ACC112 (cell line): ENCODE data around the gene ACTR2.
"Not testable (repeated sequence)": the region's sequence is repeated elsewhere in the genome, so short reads cannot be mapped to it uniquely, and the experiment has no call there.

Experiments used
- H2AFZ ChIP-seq: fragments of 200-600 bp; sonication (generic); one replicate; pipeline ENCODE4 v1.6.0; 2017; ENCODE audit warnings: antibody characterized with exemption, low read length; ENCODE audit not compliant: unreplicated experiment
- H3K27ac ChIP-seq: fragments of 200-600 bp; sonication (generic); 2 replicates; pipeline ENCODE4 v1.5.1; 2014; ENCODE audit warnings: low read depth, mild to moderate bottlenecking, antibody characterized with exemption, low read length, moderate library complexity
- H3K27me3 ChIP-seq: fragments of 200-600 bp; sonication (generic); 2 replicates; pipeline ENCODE4 v1.6.1; 2014; ENCODE audit warnings: mild to moderate bottlenecking, antibody characterized with exemption, low read length, moderate library complexity, mixed read lengths; ENCODE audit not compliant: insufficient read depth
- H3K36me3 ChIP-seq: fragments of 200-600 bp; sonication (generic); 2 replicates; pipeline ENCODE4 v1.6.1; 2016; ENCODE audit warnings: mild to moderate bottlenecking, antibody characterized with exemption, low read length, moderate library complexity, mixed read lengths; ENCODE audit not compliant: insufficient read depth
- H3K4me1 ChIP-seq: fragments of 200-600 bp; sonication (generic); one replicate; pipeline ENCODE4 v1.6.1; 2016; ENCODE audit warnings: low read length, mixed read lengths; ENCODE audit not compliant: insufficient read depth, unreplicated experiment, control insufficient read depth
- H3K4me3 ChIP-seq: fragments of 200-600 bp; sonication (generic); 2 replicates; pipeline ENCODE4 v1.5.1; 2014; ENCODE audit warnings: mild to moderate bottlenecking, low read depth, low read length
- H3K79me2 ChIP-seq: fragments of 200-600 bp; sonication (generic); one replicate; pipeline ENCODE4 v1.6.0; 2016; ENCODE audit warnings: low read length; ENCODE audit not compliant: control insufficient read depth, unreplicated experiment, insufficient read depth

The ACTR2 gene

GRCh38 chr2:65204461-65205210 lies 23.0 kb upstream of the ACTR2 start:
- no peak overlapping the region for H3K4me3 ChIP-seq

DNA sequence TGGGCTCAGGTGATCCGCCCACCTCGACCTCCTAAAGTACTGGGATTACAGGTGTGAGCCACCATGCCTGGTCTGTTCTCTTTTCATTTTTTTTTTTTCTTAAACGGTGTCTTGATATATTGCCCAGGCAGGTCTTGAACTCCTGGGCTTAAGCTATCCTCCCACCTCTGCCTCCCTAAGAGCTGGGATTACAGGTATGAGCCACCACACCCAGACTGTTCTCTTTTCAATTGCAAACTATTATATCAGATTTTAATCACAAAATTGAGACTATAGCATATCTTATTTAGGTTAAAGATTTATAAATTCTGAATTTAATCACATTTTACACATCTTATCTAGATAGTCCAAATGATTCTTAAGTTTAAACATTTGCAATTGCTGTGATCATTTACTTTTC lies 15.5 kb upstream of the ACTR2 start:
- H3K36me3 ChIP-seq, result no peaks in the 10 kb centered on the region
- H3K79me2 ChIP-seq, result no peaks in the 10 kb centered on the region
- no peak overlapping the region for H3K4me3 ChIP-seq
- no peaks in the 10 kb centered on the region for H3K27me3 ChIP-seq
- no peak overlapping the region for H3K27ac ChIP-seq
- H3K4me1 ChIP-seq, result no peaks in the 10 kb centered on the region
- H2AFZ ChIP-seq, result no peak overlapping the region

More at GRCh38 chr2:65204461-65205210, 23.0 kb upstream of the ACTR2 start:
- no peaks in the 10 kb centered on the region for H3K36me3 ChIP-seq
- H2AFZ ChIP-seq, result no peak overlapping the region
- no peak overlapping the region for H3K27ac ChIP-seq
- H3K79me2 ChIP-seq, result no peaks in the 10 kb centered on the region
- H3K27me3 ChIP-seq, result no peaks in the 10 kb centered on the region
- peaks cover 2% of the 10 kb centered on the region for H3K4me1 ChIP-seq

GRCh38 chr2:65212619-65213018 lies 15.0 kb upstream of the ACTR2 start:
- no peaks in the 10 kb centered on the region for H3K27me3 ChIP-seq
- no peaks in the 10 kb centered on the region for H3K4me1 ChIP-seq
- no peak overlapping the region for H2AFZ ChIP-seq
- no peaks in the 10 kb centered on the region for H3K36me3 ChIP-seq
- no peaks in the 10 kb centered on the region for H3K79me2 ChIP-seq
- no peak overlapping the region for H3K27ac ChIP-seq
- H3K4me3 ChIP-seq, result no peak overlapping the region

DNA sequence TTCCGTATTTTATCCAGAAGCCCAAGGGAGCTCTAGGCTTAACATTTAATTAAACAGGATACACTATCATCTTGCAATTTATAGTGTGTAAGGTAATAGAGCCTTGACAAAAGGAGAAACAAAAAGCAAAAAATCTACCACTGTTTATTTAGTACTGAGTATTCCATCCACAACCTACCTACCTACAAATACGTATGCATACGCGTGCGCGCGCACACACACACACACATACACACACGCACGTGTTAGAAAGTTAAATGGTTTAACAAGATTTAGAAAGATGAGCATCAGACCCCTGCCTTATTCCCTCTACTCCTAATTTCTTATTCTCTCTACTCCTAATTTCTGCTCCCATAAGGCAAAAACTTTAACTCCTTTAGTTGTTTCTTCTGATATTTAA lies 14.6 kb upstream of the ACTR2 start:
- Histone ChIP-seq H3K4me1 (no peaks in the 10 kb centered on the region), H3K27me3 (no peaks in the 10 kb centered on the region), H3K27ac (no peak overlapping the region), H3K4me3 (no peak overlapping the region), H3K79me2 (no peaks in the 10 kb centered on the region), H2AFZ (no peak overlapping the region), H3K36me3 (no peaks in the 10 kb centered on the region)

GRCh38 chr2:65214361-65214760 lies 13.3 kb upstream of the ACTR2 start:
- Histone ChIP-seq H3K27me3 (no peaks in the 10 kb centered on the region), H3K79me2 (no peaks in the 10 kb centered on the region), H2AFZ (no peak overlapping the region), H3K4me3 (no peak overlapping the region), H3K36me3 (no peaks in the 10 kb centered on the region), H3K27ac (no peak overlapping the region), H3K4me1 (no peaks in the 10 kb centered on the region)

DNA sequence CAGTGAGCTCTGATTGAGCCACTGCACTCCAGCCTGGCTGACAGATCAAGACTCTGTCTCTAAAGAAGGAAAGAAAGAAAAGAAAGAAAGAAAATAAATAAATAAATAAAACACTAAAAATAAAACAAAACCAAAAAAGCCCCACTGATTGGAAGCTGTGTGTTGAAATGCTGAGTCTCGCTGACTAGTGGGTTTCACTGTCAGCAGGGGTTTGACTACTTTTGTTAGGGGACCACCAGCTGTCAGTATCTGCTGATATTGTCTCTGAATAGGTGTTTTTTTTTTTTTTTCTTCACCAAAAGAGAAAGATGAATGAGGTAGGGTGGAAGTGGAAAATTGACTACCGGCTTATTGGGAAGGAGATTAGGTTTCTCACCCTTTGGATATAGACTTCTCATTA lies 12.8 kb upstream of the ACTR2 start:
- H3K79me2 ChIP-seq, result no peaks in the 10 kb centered on the region
- H3K4me1 ChIP-seq, result no peaks in the 10 kb centered on the region
- no peaks in the 10 kb centered on the region for H3K36me3 ChIP-seq
- H3K4me3 ChIP-seq, result no peak overlapping the region
- H3K27ac ChIP-seq, result no peak overlapping the region
- H2AFZ ChIP-seq, result no peak overlapping the region
- H3K27me3 ChIP-seq, result no peaks in the 10 kb centered on the region

DNA sequence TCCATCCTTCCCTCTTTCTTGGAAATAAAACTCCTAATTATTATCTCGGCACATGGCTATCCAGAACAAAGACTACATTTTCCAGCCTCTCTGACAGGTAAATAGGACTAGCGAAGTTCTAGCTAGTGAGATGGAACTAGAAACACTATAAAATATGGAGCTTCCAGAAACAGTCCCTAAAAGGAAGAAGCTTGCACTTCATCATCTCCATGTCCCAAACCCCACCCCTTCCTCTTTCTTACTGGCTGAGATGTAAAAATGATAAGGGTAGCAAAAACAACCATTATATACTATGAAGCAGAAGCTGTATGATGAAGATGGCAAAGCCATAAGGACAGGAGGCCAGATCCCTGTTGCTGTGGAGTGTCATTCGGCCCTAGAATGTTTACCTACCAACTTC lies 11.7 kb upstream of the ACTR2 start:
- Histone ChIP-seq H2AFZ (no peak overlapping the region), H3K4me1 (no peaks in the 10 kb centered on the region), H3K4me3 (no peak overlapping the region), H3K79me2 (no peaks in the 10 kb centered on the region), H3K27me3 (no peaks in the 10 kb centered on the region), H3K36me3 (no peaks in the 10 kb centered on the region), H3K27ac (no peak overlapping the region)

GRCh38 chr2:65220432-65221131 lies 7.0 kb upstream of the ACTR2 start:
- H2AFZ ChIP-seq, result no peak overlapping the region
- H3K27me3 ChIP-seq, result no peaks in the 10 kb centered on the region
- H3K79me2 ChIP-seq, result peaks cover 4% of the 10 kb centered on the region
- H3K4me1 ChIP-seq, result no peaks in the 10 kb centered on the region
- H3K4me3 ChIP-seq, result no peak overlapping the region
- no peak overlapping the region for H3K27ac ChIP-seq
- H3K36me3 ChIP-seq, result no peaks in the 10 kb centered on the region

- not testable (repeated sequence) for H3K27me3 ChIP-seq, H3K27ac ChIP-seq, H3K36me3 ChIP-seq, H2AFZ ChIP-seq, H3K4me1 ChIP-seq, H3K4me3 ChIP-seq, H3K79me2 ChIP-seq
These were observed 6.4 kb upstream of the ACTR2 start for GRCh38 chr2:65221275-65221674.

DNA sequence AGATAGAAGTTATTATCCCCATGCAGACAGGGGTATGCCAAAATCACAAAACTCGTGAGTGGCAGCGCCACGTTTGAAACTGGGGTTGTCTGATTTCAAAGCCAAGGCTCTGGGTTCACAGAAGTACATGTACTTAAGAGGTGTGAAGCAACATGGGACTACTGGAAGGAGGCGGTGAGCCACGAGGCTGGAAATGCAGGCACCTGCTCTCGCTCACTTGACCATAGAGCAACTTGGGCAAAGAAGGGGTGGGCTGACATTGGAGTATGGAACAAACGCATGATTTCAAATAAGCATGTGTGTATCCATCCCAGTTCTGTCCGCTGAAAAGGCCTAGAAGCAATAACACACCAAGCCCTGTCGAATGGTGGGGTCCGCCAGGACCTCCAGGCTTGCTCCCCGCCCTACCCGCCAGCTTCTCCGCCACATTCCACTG lies 593 bp upstream of the ACTR2 start:
- Histone ChIP-seq H3K4me3 (peak overlapping the region; percentile 96), H3K4me1 (peaks cover 23% of the 10 kb centered on the region), H3K27ac (no peak overlapping the region), H2AFZ (peak overlapping the region; percentile 96), H3K36me3 (no peaks in the 10 kb centered on the region), H3K27me3 (no peaks in the 10 kb centered on the region), H3K79me2 (peaks cover 57% of the 10 kb centered on the region)

- Histone ChIP-seq H3K36me3 (no peaks in the 10 kb centered on the region), H3K27me3 (no peaks in the 10 kb centered on the region), H3K79me2 (peaks cover 69% of the 10 kb centered on the region), H2AFZ (peak overlapping the region; percentile 81), H3K4me1 (peaks cover 33% of the 10 kb centered on the region), H3K27ac (peak overlapping the region; percentile 91), H3K4me3 (peak overlapping the region; percentile 96)
These were observed 676 bp downstream of the ACTR2 start for GRCh38 chr2:65228263-65228750.
